DOHH2 (cell line): ENCODE measurements around the gene MAPK11.

Experiments
- H3F3A ChIP-seq: fragments of 200-600 bp; sonication (generic), shearing (Covaris generic); 2 replicates; pipeline ENCODE4 v1.6.0; 2016; ENCODE audit warnings: antibody characterized with exemption, mild to moderate bottlenecking; ENCODE audit not compliant: control insufficient read depth, insufficient read depth
- H3K27ac ChIP-seq: fragments of 200-600 bp; sonication (generic); 2 replicates; pipeline ENCODE4 v1.5.1; 2014; ENCODE audit warnings: low read depth, mild to moderate bottlenecking, low read length, moderate library complexity
- H3K27me3 ChIP-seq: fragments of 200-600 bp; sonication (generic); 2 replicates; pipeline ENCODE4 v1.6.1; 2014; ENCODE audit warnings: mild to moderate bottlenecking, low read length, mixed read lengths; ENCODE audit not compliant: control insufficient read depth
- H3K36me3 ChIP-seq: fragments of 200-600 bp; sonication (generic); 2 replicates; pipeline ENCODE4 v1.6.1; 2014; ENCODE audit warnings: mild to moderate bottlenecking, low read length, moderate library complexity, mixed read lengths; ENCODE audit not compliant: control insufficient read depth
- H3K4me1 ChIP-seq: fragments of 200-600 bp; sonication (generic); 2 replicates; pipeline ENCODE4 v1.6.1; 2014; ENCODE audit warnings: mild to moderate bottlenecking, low read length, mixed read lengths; ENCODE audit not compliant: control insufficient read depth
- H3K4me2 ChIP-seq: fragments of 200-600 bp; sonication (generic); 2 replicates; pipeline ENCODE4 v1.6.0; 2014; ENCODE audit warnings: mild to moderate bottlenecking, low read length, moderate library complexity
- H3K4me3 ChIP-seq: fragments of 200-600 bp; sonication (generic); 2 replicates; pipeline ENCODE4 v1.5.1; 2014; ENCODE audit warnings: mild to moderate bottlenecking, low read length, mixed read lengths
- H3K79me2 ChIP-seq: fragments of 200-600 bp; sonication (generic); 2 replicates; pipeline ENCODE4 v1.6.1; 2014; ENCODE audit warnings: mild to moderate bottlenecking, low read length, mixed read lengths; ENCODE audit not compliant: control insufficient read depth
- H3K9me2 ChIP-seq: fragments of 200-600 bp; sonication (generic); replicated peaks from 2 replicates; pipeline ENCODE4 v1.6.1; 2014; ENCODE audit warnings: mild to moderate bottlenecking, low read length, mixed read lengths; ENCODE audit not compliant: control insufficient read depth
- H3K9me3 ChIP-seq: fragments of 200-600 bp; sonication (generic); 2 replicates; pipeline ENCODE4 v1.6.1; 2014; ENCODE audit warnings: antibody characterized with exemption, low read length, mixed read lengths; ENCODE audit not compliant: control insufficient read depth, insufficient read depth
- H4K20me1 ChIP-seq: fragments of 200-600 bp; sonication (generic); 2 replicates; pipeline ENCODE4 v1.6.0; 2014; ENCODE audit warnings: low read depth, mild to moderate bottlenecking, antibody characterized with exemption, low read length, moderate library complexity; ENCODE audit not compliant: control insufficient read depth, insufficient read depth
- CTCF ChIP-seq: fragments of 200-600 bp; sonication (generic); IDR thresholded peaks from one replicate; pipeline ENCODE4 v1.5.1; 2014; ENCODE audit warnings: antibody characterized with exemption, mild to moderate bottlenecking, low read depth, low read length; ENCODE audit not compliant: poor library complexity, severe bottlenecking
- EZH2phosphoT487 ChIP-seq: fragments of 200-600 bp; sonication (generic); IDR thresholded peaks from 2 replicates; pipeline ENCODE4 v1.6.1; 2017; ENCODE audit warnings: borderline replicate concordance, mild to moderate bottlenecking, antibody characterized with exemption, low read length, moderate library complexity, mixed read lengths

The MAPK11 gene

GRCh38 chr22:50257041-50257440 is 13.1 kb downstream of the MAPK11 start:
- peaks cover 30% of the 10 kb centered on the region for H3K79me2 ChIP-seq
- no peaks in the 10 kb centered on the region for H3K9me2 ChIP-seq
- no peak overlapping the region for H3K27ac ChIP-seq
- no peaks in the 10 kb centered on the region for H3K9me3 ChIP-seq
- H3K4me2 ChIP-seq, result no peak overlapping the region
- H3K27me3 ChIP-seq, result no peaks in the 10 kb centered on the region
- peaks cover 4% of the 10 kb centered on the region for H3F3A ChIP-seq
- peaks cover 15% of the 10 kb centered on the region for H3K4me1 ChIP-seq
- TF ChIP-seq CTCF (no peak), EZH2phosphoT487 (no peak)
- H3K4me3 ChIP-seq, result no peak overlapping the region
- no peaks in the 10 kb centered on the region for H4K20me1 ChIP-seq
- H3K36me3 ChIP-seq, result peaks cover 48% of the 10 kb centered on the region

GRCh38 chr22:50256258-50256862 is 13.8 kb downstream of the MAPK11 start:
- Histone ChIP-seq H3K4me1 (peaks cover 18% of the 10 kb centered on the region), H3K79me2 (peaks cover 27% of the 10 kb centered on the region), H3K27ac (no peak overlapping the region), H4K20me1 (no peaks in the 10 kb centered on the region), H3K4me2 (no peak overlapping the region), H3K4me3 (no peak overlapping the region), H3K9me3 (no peaks in the 10 kb centered on the region), H3K9me2 (no peaks in the 10 kb centered on the region), H3F3A (peaks cover 7% of the 10 kb centered on the region), H3K36me3 (peaks cover 48% of the 10 kb centered on the region), H3K27me3 (no peaks in the 10 kb centered on the region)
- TF ChIP-seq EZH2phosphoT487, result no peak
- TF ChIP-seq CTCF, result no peak

- H3K27me3 ChIP-seq, result no peaks in the 10 kb centered on the region
- H3K4me1 ChIP-seq, result peaks cover 19% of the 10 kb centered on the region
- H3K9me2 ChIP-seq, result no peaks in the 10 kb centered on the region
- H3K4me2 ChIP-seq, result no peak overlapping the region
- no peak overlapping the region for H3K27ac ChIP-seq
- H3K4me3 ChIP-seq, result no peak overlapping the region
- TF ChIP-seq EZH2phosphoT487 (no peak), CTCF (no peak)
- H3K9me3 ChIP-seq, result no peaks in the 10 kb centered on the region
- H3K79me2 ChIP-seq, result peaks cover 25% of the 10 kb centered on the region
- H4K20me1 ChIP-seq, result no peaks in the 10 kb centered on the region
- H3F3A ChIP-seq, result peaks cover 7% of the 10 kb centered on the region
- H3K36me3 ChIP-seq, result peaks cover 48% of the 10 kb centered on the region
These were observed 14.6 kb downstream of the MAPK11 start for GRCh38 chr22:50255607-50256006.
